Stimulated activated CD8-positive, alpha-beta memory T cell treated with anti-CD3 and anti-CD28 coated beads, Interleukin-15, amount 100 ng/mL, for 48 hours (primary cell): Measurements from ENCODE around the gene NEURL4.
"Not testable (repeated sequence)": the region's sequence is repeated elsewhere in the genome, so short reads cannot be mapped to it uniquely, and the experiment has no call there.

ENCODE experiments used
- DNase-seq, 2 donors: peaks; one replicate each; pipeline ENCODE4 v3.0.0-alpha.2; 2020; ENCODE audit warnings: low read depth in 2 of 2

The NEURL4 gene

GRCh38 chr17:7328840-7329373 lies at the start of gene NEURL4:
Gene NEURL4 (minus strand): TSS chr17:7329335. CDS start chr17:7329312, 23 bp downstream.
- DNase-seq, result no peak

- no peak for DNase-seq
These were observed 45.2 kb upstream of the NEURL4 start for GRCh38 chr17:7374353-7374752.

GRCh38 chr17:7370853-7371252 lies 41.7 kb upstream of the NEURL4 start:
- DNase-seq, result no peak

- no peak for DNase-seq
These were observed 40.7 kb upstream of the NEURL4 start for GRCh38 chr17:7369825-7370224.

- not testable (repeated sequence) for DNase-seq
These were observed 39.5 kb upstream of the NEURL4 start for GRCh38 chr17:7368599-7368994.

GRCh38 chr17:7367918-7368598 lies 38.9 kb upstream of the NEURL4 start:
- DNase-seq, result no peak

GRCh38 chr17:7367083-7367482 lies 37.9 kb upstream of the NEURL4 start:
- no peak for DNase-seq

GRCh38 chr17:7365963-7366362 lies 36.8 kb upstream of the NEURL4 start:
- DNase-seq, result not testable (repeated sequence)

- DNase-seq, result no peak
These were observed 34.2 kb upstream of the NEURL4 start for GRCh38 chr17:7363311-7363710.

- DNase-seq, result no peak
These were observed 32.8 kb upstream of the NEURL4 start for GRCh38 chr17:7361906-7362305.

- DNase-seq, result no peak
These were observed 28.2 kb upstream of the NEURL4 start for GRCh38 chr17:7357381-7357780.

GRCh38 chr17:7356756-7357155 lies 27.6 kb upstream of the NEURL4 start:
- no peak for DNase-seq

- peak; percentile 77 to 79 for DNase-seq
These were observed 27.0 kb upstream of the NEURL4 start for GRCh38 chr17:7356072-7356549.

GRCh38 chr17:7355573-7355972 lies 26.4 kb upstream of the NEURL4 start:
- DNase-seq, result no peak

GRCh38 chr17:7355053-7355452 lies 25.9 kb upstream of the NEURL4 start, which contains the start of gene TMEM95:
Gene TMEM95 (plus strand): TSS chr17:7355156. CDS start chr17:7355205, 49 bp downstream.
- no peak for DNase-seq

GRCh38 chr17:7354262-7354843 lies 25.2 kb upstream of the NEURL4 start:
- DNase-seq, result no peak

GRCh38 chr17:7352910-7353635 lies 23.9 kb upstream of the NEURL4 start:
- no peak for DNase-seq

- DNase-seq, result no peak
These were observed 23.4 kb upstream of the NEURL4 start for GRCh38 chr17:7352503-7352889.

GRCh38 chr17:7351665-7352502 lies 22.7 kb upstream of the NEURL4 start, which contains the start of gene KCTD11:
Gene KCTD11 (plus strand): TSS chr17:7352162.
- peak; percentile 76 to 84 for DNase-seq

- DNase-seq, result no peak
These were observed 19.5 kb upstream of the NEURL4 start for GRCh38 chr17:7348478-7349242.
